PC-3 (cell line): ENCODE data around the gene PPP1R13B. TPM values are rescaled to one million over a fixed set of nuclear protein-coding genes. Genes with fewer than 3 reads are reported as not detected.
A peak's percentile ranks its signal among the peaks of the same experiment; 100 is the strongest.

Source experiments
- ATAC-seq: fragments of 200-7000 bp; cut with Tn5 transposase; 2 replicates; pipeline ENCODE4 v1.9.1; 2020; ENCODE audit warnings: mild to moderate bottlenecking, moderate library complexity
- BruUV-seq: library from RNA; stranded (reverse); fragments of 400-500 nt; replicated peaks from 2 replicates; lab custom pipeline; 2021; lab: Mats Ljungman, UMichigan
- CTCF ChIA-PET: fragments of 300-600 bp; sonication (Branson Sonifier 250); formaldehyde crosslinking; loops from one replicate; lab custom pipeline; 2022; ENCODE audit warnings: antibody characterized with exemption; lab: Charles Lee
- POLR2A ChIA-PET: fragments of 300-600 bp; sonication (Branson Sonifier 250); formaldehyde crosslinking; loops from one replicate; lab custom pipeline; 2022; ENCODE audit warnings: antibody characterized with exemption; ENCODE audit not compliant: unreplicated experiment; lab: Charles Lee
- DNase-seq: peaks from one replicate; pipeline ENCODE4 v3.0.0-alpha.2; 2015
- H2AFZ ChIP-seq: fragments of 300-600 bp; sonication (generic); 2 replicates; pipeline ENCODE4 v1.6.0; 2016; ENCODE audit warnings: antibody characterized with exemption, low read length
- H3F3A ChIP-seq: fragments of 300-600 bp; sonication (generic); one replicate; pipeline ENCODE4 v1.6.0; 2017; ENCODE audit warnings: antibody characterized with exemption, low read length, control low read depth, mild to moderate bottlenecking; ENCODE audit not compliant: unreplicated experiment
- H3K27ac ChIP-seq: fragments of 300-600 bp; sonication (generic); 2 replicates; pipeline ENCODE4 v1.5.1; 2016; ENCODE audit warnings: mild to moderate bottlenecking, low read length
- H3K27me3 ChIP-seq: fragments of 300-600 bp; sonication (generic); 2 replicates; pipeline ENCODE4 v1.6.1; 2016; ENCODE audit warnings: low read length, mixed read lengths
- H3K36me3 ChIP-seq: fragments of 300-600 bp; sonication (generic); 2 replicates; pipeline ENCODE4 v1.6.1; 2016; ENCODE audit warnings: low read depth, mixed run types, low read length, mixed read lengths
- H3K4me1 ChIP-seq: fragments of 300-600 bp; sonication (generic); 2 replicates; pipeline ENCODE4 v1.5.1; 2016; ENCODE audit warnings: low read length; ENCODE audit not compliant: insufficient read depth
- H3K4me2 ChIP-seq: fragments of 300-600 bp; sonication (generic); 2 replicates; pipeline ENCODE4 v1.6.0; 2016; ENCODE audit warnings: low read length
- H3K4me3 ChIP-seq: fragments of 300-600 bp; sonication (generic); 2 replicates; pipeline ENCODE4 v1.5.1; 2016; ENCODE audit warnings: mild to moderate bottlenecking, low read length, mixed read lengths
- H3K79me2 ChIP-seq: fragments of 300-600 bp; sonication (generic); 2 replicates; pipeline ENCODE4 v1.6.1; 2017; ENCODE audit warnings: low read length, mixed read lengths
- H3K9ac ChIP-seq: fragments of 300-600 bp; sonication (generic); 2 replicates; pipeline ENCODE4 v1.6.0; 2016; ENCODE audit warnings: mild to moderate bottlenecking, low read length
- H3K9me2 ChIP-seq: fragments of 300-600 bp; sonication (generic); replicated peaks from 2 replicates; pipeline ENCODE4 v1.6.1; 2016; ENCODE audit warnings: mixed run types, low read length, mixed read lengths
- H3K9me3 ChIP-seq: fragments of 300-600 bp; sonication (generic); 2 replicates; pipeline ENCODE4 v1.6.1; 2016; ENCODE audit warnings: low read length, mixed read lengths
- H4K20me1 ChIP-seq: fragments of 300-600 bp; sonication (generic); 2 replicates; pipeline ENCODE4 v1.6.1; 2016; ENCODE audit warnings: low read length, mixed read lengths
- EZH2 ChIP-seq: fragments of 300-600 bp; sonication (generic); IDR thresholded peaks from one replicate; pipeline ENCODE4 v1.6.1; 2017; ENCODE audit warnings: antibody characterized with exemption, mild to moderate bottlenecking, low read length; ENCODE audit not compliant: unreplicated experiment
- EZH2phosphoT487 ChIP-seq: fragments of 300-600 bp; sonication (generic); IDR thresholded peaks from 2 replicates; pipeline ENCODE4 v1.6.1; 2018; ENCODE audit warnings: mild to moderate bottlenecking, antibody characterized with exemption, low read length, borderline replicate concordance
- intact Hi-C: fragments of 100-400 bp; cut with micrococcal nuclease; formaldehyde crosslinking; loops from 2 replicates; pipeline ENCODE4 v1.9.0; 2023
- total RNA-seq: library from RNA; depleted of rRNA; stranded (reverse); fragments of >200 nt; gene quantifications from 2 replicates; pipeline ENCODE4 v1.2.3, GENCODE V29; 2014
- TF ChIP-seq, protein P1 (sequence below): fragments of 300-600 bp; sonication (generic); conservative IDR thresholded peaks from 2 replicates; pipeline ENCODE4 v1.5.1; 2017; ENCODE audit warnings: antibody characterized with exemption, low read depth, mild to moderate bottlenecking, low read length

The PPP1R13B gene
- total RNA-seq, 1 experiment from 2014 or later = 13.0 TPM

DNA sequence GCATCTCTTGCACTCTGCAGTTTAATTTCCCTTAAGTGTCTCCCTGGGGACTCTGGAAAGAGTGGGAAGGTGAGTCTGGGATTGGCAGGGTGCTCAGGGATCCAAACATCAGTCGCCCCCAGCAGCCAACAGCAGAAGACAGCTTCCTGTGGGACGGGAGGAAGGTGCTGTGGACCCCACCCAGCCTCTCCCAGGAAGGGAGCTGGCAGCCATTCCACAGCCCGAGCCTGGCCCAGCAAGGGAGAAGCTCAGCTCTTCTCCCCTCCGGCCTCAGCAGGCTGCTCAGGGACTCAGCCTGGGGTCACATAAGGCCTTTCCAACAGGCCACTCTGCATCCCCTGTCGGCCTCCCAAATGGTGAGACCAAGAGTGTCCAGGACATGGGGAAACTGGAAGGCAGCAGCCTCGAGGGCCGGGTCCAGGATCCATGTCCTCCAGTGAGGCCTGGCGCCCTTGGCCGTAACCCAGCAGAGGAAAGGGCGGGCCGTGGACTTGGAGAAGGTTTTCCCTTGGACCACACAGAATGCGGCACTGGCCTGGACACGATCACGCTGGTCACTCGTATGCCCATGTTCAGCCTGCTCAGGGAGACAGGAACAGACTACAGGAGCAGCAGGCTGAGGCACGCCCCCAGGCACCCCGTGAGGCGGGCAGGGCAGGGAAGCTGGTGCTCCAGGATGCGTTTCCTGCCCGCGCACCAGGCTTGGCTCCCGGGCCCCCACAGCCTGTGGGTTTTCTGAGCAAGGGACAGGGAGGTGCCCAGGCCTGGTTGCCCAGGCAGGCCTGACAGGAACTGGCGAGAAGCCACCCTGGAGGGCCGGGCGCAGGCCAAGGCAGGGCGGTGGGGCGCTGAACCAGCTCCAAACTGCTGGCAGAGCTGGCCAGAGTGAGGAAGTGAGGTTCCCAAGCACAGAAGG is 135.6 kb downstream of the PPP1R13B start:
- peak overlapping the region; percentile 13; the same call in 1 of the 2 replicates for H3K4me3 ChIP-seq

GRCh38 chr14:103710771-103711377 is 136.5 kb downstream of the PPP1R13B start:
- Histone ChIP-seq H3K4me3 (0 out of 2 replicates have a peak overlapping the region, but pooled peaks have one; percentile 5), H3K27ac (peak overlapping the region; percentile 49), H4K20me1 (no peaks in the 10 kb centered on the region), H3K9me3 (no peaks in the 10 kb centered on the region), H3K4me2 (peak overlapping the region; percentile 37), H3K79me2 (peaks cover 38% of the 10 kb centered on the region), H3K36me3 (peaks cover 20% of the 10 kb centered on the region; the same call in 1 of the 2 replicates), H3K27me3 (no peaks in the 10 kb centered on the region), H2AFZ (no peak overlapping the region), H3F3A (no peaks in the 10 kb centered on the region), H3K9ac (no peak overlapping the region), H3K9me2 (no peaks in the 10 kb centered on the region), H3K4me1 (peaks cover 41% of the 10 kb centered on the region)
- DNase-seq (peak; percentile 31), ATAC-seq (no peak)
- POLR2A ChIA-PET = interaction anchor here (0.8 kb wide), 1 partner anchor 156 kb away, joined by 19 read pairs; no protein-coding TSS in a partner anchor
- BruUV-seq = TSS peak; percentile 25
- intact Hi-C loops = loop anchor here (10.0 kb wide), 1 partner anchor 136 kb away; no protein-coding TSS in a partner anchor
- CTCF ChIA-PET = no interaction called here
- TF ChIP-seq, protein P1, sequence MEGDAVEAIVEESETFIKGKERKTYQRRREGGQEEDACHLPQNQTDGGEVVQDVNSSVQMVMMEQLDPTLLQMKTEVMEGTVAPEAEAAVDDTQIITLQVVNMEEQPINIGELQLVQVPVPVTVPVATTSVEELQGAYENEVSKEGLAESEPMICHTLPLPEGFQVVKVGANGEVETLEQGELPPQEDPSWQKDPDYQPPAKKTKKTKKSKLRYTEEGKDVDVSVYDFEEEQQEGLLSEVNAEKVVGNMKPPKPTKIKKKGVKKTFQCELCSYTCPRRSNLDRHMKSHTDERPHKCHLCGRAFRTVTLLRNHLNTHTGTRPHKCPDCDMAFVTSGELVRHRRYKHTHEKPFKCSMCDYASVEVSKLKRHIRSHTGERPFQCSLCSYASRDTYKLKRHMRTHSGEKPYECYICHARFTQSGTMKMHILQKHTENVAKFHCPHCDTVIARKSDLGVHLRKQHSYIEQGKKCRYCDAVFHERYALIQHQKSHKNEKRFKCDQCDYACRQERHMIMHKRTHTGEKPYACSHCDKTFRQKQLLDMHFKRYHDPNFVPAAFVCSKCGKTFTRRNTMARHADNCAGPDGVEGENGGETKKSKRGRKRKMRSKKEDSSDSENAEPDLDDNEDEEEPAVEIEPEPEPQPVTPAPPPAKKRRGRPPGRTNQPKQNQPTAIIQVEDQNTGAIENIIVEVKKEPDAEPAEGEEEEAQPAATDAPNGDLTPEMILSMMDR = no peak
- no peak for TF ChIP-seq EZH2
- no peak for TF ChIP-seq EZH2phosphoT487

More for the DNA sequence above, 135.6 kb downstream of the PPP1R13B start:
- Histone ChIP-seq H3K27me3 (no peaks in the 10 kb centered on the region), H3K79me2 (peaks cover 46% of the 10 kb centered on the region), H3K4me1 (peaks cover 45% of the 10 kb centered on the region), H2AFZ (no peak overlapping the region), H3K27ac (peak overlapping the region; percentile 49), H3K9ac (no peak overlapping the region), H4K20me1 (no peaks in the 10 kb centered on the region), H3K36me3 (peaks cover 18% of the 10 kb centered on the region; the same call in 1 of the 2 replicates), H3F3A (no peaks in the 10 kb centered on the region), H3K9me2 (no peaks in the 10 kb centered on the region), H3K4me2 (peak overlapping the region; percentile 37), H3K9me3 (no peaks in the 10 kb centered on the region)
- ChIA-PET POLR2A (no interaction called here), CTCF (no interaction called here)
- TF ChIP-seq, protein P1 = no peak
- TF ChIP-seq EZH2phosphoT487 = no peak
- TF ChIP-seq EZH2 = no peak
- ATAC-seq = peak; percentile 31
- intact Hi-C loops = loop anchor here (10.0 kb wide), 1 partner anchor 137 kb away; no protein-coding TSS in a partner anchor
- BruUV-seq = TSS peak; percentile 12
- DNase-seq = peak; percentile 56
